Endodermal cell (in vitro differentiated cells): ENCODE measurements around the gene IQCN. TPM values are rescaled to one million over a fixed set of nuclear protein-coding genes. Genes with fewer than 3 reads are reported as not detected.

Experiments
- DNase-seq: peaks from one replicate; pipeline ENCODE4 v3.0.0-alpha.2; 2017
- H3K27ac ChIP-seq: 2 replicates; pipeline ENCODE4 v1.5.1; 2013; ENCODE audit warnings: mild to moderate bottlenecking, low read depth, low read length, moderate library complexity
- H3K27me3 ChIP-seq: 2 replicates; pipeline ENCODE4 v1.6.1; 2013; ENCODE audit warnings: mild to moderate bottlenecking, low read length, moderate library complexity; ENCODE audit not compliant: insufficient read depth, control insufficient read depth, poor library complexity, severe bottlenecking
- H3K36me3 ChIP-seq: 2 replicates; pipeline ENCODE4 v1.7.0; 2013; ENCODE audit warnings: mild to moderate bottlenecking, low read length, moderate library complexity; ENCODE audit not compliant: control insufficient read depth, insufficient read depth
- H3K4me1 ChIP-seq: one replicate; pipeline ENCODE4 v1.7.0; 2013; ENCODE audit warnings: low read length; ENCODE audit not compliant: control insufficient read depth, insufficient read depth
- H3K4me3 ChIP-seq: 2 replicates; pipeline ENCODE4 v1.5.1; 2013; ENCODE audit warnings: mild to moderate bottlenecking, low read length, moderate library complexity
- H3K9ac ChIP-seq: 2 replicates; pipeline ENCODE4 v1.6.1; 2013; ENCODE audit warnings: mild to moderate bottlenecking, low read length, moderate library complexity; ENCODE audit not compliant: poor library complexity, severe bottlenecking; ENCODE audit errors: extremely low read depth
- H3K9me3 ChIP-seq: 2 replicates; pipeline ENCODE4 v1.6.1; 2013; ENCODE audit warnings: mild to moderate bottlenecking, low read length, moderate library complexity; ENCODE audit not compliant: control insufficient read depth
- H3K27ac Mint-ChIP-seq: 2 replicates; pipeline ENCODE4 v1.8.0; 2020; ENCODE audit warnings: mixed read lengths
- H3K27me3 Mint-ChIP-seq: 2 replicates; pipeline ENCODE4 v1.8.0; 2021; ENCODE audit warnings: mild to moderate bottlenecking, mixed read lengths; ENCODE audit not compliant: insufficient read depth
- H3K36me3 Mint-ChIP-seq: 2 replicates; pipeline ENCODE4 v1.8.0; 2020; ENCODE audit warnings: low read depth, mixed read lengths
- H3K4me1 Mint-ChIP-seq: 2 replicates; pipeline ENCODE4 v1.8.0; 2020; ENCODE audit warnings: mixed read lengths
- H3K4me3 Mint-ChIP-seq: 2 replicates; pipeline ENCODE4 v1.8.0; 2020; ENCODE audit warnings: mild to moderate bottlenecking, moderate library complexity, mixed read lengths
- H3K9me3 Mint-ChIP-seq: 2 replicates; pipeline ENCODE4 v1.8.0; 2020; ENCODE audit warnings: mild to moderate bottlenecking, mixed read lengths
- CTCF ChIP-seq: fragments of 200-600 bp; sonication (generic); conservative IDR thresholded peaks from 2 replicates; pipeline ENCODE4 v1.5.0; 2021; ENCODE audit warnings: antibody characterized with exemption, mild to moderate bottlenecking
- WGBS, 2 experiments: methylation state at CpG; one replicate each; pipeline versions ENCODE4 v1.1.5 to v1.1.7; 2013; ENCODE audit warnings: missing lambda C conversion rate in 2 of 2, mixed read lengths in 1 of 2; ENCODE audit not compliant: insufficient coverage in 1 of 2, insufficient read length in 1 of 2; 5-methylcytosine and 5-hydroxymethylcytosine counted together
- total RNA-seq, 2 donors: library from RNA; stranded (reverse); fragmentation: NEBNext Ultra II Directional in 1 of 2; extraction: Animal tissue kit (Norgen Biotek cat#: 25700) in 1 of 2; gene quantifications; 2 replicates in 1 of 2; 3 replicates in 1 of 2; pipeline ENCODE4 v1.2.1, GENCODE V29; 2021

Gene IQCN
- total RNA-seq, 2 donors from 2014 or later: 2.4 to 3.3 TPM

- H3K36me3 Mint-ChIP-seq: peaks cover 20% of the 10 kb centered on the region
- H3K9me3 ChIP-seq: no peaks in the 10 kb centered on the region
- peaks cover 12% of the 10 kb centered on the region for H3K36me3 ChIP-seq
- H3K27me3 ChIP-seq: no peaks in the 10 kb centered on the region
- peak overlapping the region; percentile 94 for H3K27ac Mint-ChIP-seq
- H3K4me1 ChIP-seq: peaks cover 4% of the 10 kb centered on the region
- H3K27me3 Mint-ChIP-seq: no peaks in the 10 kb centered on the region
- peak overlapping the region; percentile 59 for H3K27ac ChIP-seq
- peak overlapping the region; percentile 81 for H3K9ac ChIP-seq
- H3K4me3 ChIP-seq: peak overlapping the region; percentile 91
- no peaks in the 10 kb centered on the region for H3K9me3 Mint-ChIP-seq
- peak; percentile 82 for DNase-seq
- peaks cover 17% of the 10 kb centered on the region for H3K4me1 Mint-ChIP-seq
- TF ChIP-seq CTCF: peak; percentile 56
- WGBS, 2 experiments: 4 to 7% methylated on average over 6 to 7 of the region's 7 CpGs
- H3K4me3 Mint-ChIP-seq: peak overlapping the region; percentile 88
Measured at GRCh38 chr19:18322318-18322758, 48.1 kb upstream of the IQCN start.

GRCh38 chr19:18321734-18322102 lies 47.5 kb upstream of the IQCN start:
- H3K27me3 Mint-ChIP-seq: no peaks in the 10 kb centered on the region
- no peaks in the 10 kb centered on the region for H3K9me3 Mint-ChIP-seq
- no peaks in the 10 kb centered on the region for H3K27me3 ChIP-seq
- peak overlapping the region; percentile 81 for H3K9ac ChIP-seq
- no peak for TF ChIP-seq CTCF
- peaks cover 20% of the 10 kb centered on the region for H3K36me3 Mint-ChIP-seq
- H3K4me1 ChIP-seq: peaks cover 4% of the 10 kb centered on the region
- WGBS, 2 experiments: 81 to 88% methylated on average over 6 to 9 of the region's 9 CpGs
- H3K27ac Mint-ChIP-seq: peak overlapping the region; percentile 94
- H3K4me3 ChIP-seq: peak overlapping the region; percentile 91
- H3K4me1 Mint-ChIP-seq: peaks cover 17% of the 10 kb centered on the region
- H3K27ac ChIP-seq: peak overlapping the region; percentile 59
- H3K36me3 ChIP-seq: peaks cover 12% of the 10 kb centered on the region
- peak overlapping the region; percentile 88 for H3K4me3 Mint-ChIP-seq
- no peak for DNase-seq
- H3K9me3 ChIP-seq: no peaks in the 10 kb centered on the region

GRCh38 chr19:18320865-18321733 lies 46.8 kb upstream of the IQCN start:
- Mint-ChIP-seq H3K9me3 (no peaks in the 10 kb centered on the region), H3K27ac (peak overlapping the region; percentile 94), H3K27me3 (no peaks in the 10 kb centered on the region), H3K36me3 (peaks cover 20% of the 10 kb centered on the region), H3K4me3 (peak overlapping the region; percentile 88), H3K4me1 (peaks cover 21% of the 10 kb centered on the region)
- H3K27ac ChIP-seq: no peak overlapping the region
- no peak for TF ChIP-seq CTCF
- peak overlapping the region; percentile 91 for H3K4me3 ChIP-seq
- no peaks in the 10 kb centered on the region for H3K9me3 ChIP-seq
- 89% methylated on average over 14 of the region's 14 CpGs for WGBS, 2 experiments
- peaks cover 12% of the 10 kb centered on the region for H3K36me3 ChIP-seq
- H3K4me1 ChIP-seq: peaks cover 4% of the 10 kb centered on the region
- H3K27me3 ChIP-seq: no peaks in the 10 kb centered on the region
- H3K9ac ChIP-seq: no peak overlapping the region
- no peak for DNase-seq
